ENCODE results near the gene ALPK3.

The ALPK3 gene

GRCh38 chr15:84888639-84889038, 71.5 kb downstream of the ALPK3 start:
- no peaks in the 10 kb centered on the region for H3K9me3 ChIP-seq (ENCODE audit: control insufficient read depth, insufficient read depth, low read depth, low read length)
- 0 out of 2 replicates have a peak, but pooled peaks cover 2% of the 10 kb centered on the region for H3K4me1 ChIP-seq (ENCODE audit: control insufficient read depth, insufficient read depth, low read length)
- no peaks in the 10 kb centered on the region for H3K36me3 ChIP-seq (ENCODE audit: control insufficient read depth, insufficient read depth, low read length)
- H3K4me3 ChIP-seq (ENCODE audit: low read depth, low read length) = no peak overlapping the region
- H3K27ac ChIP-seq (ENCODE audit: low read depth, low read length) = no peak overlapping the region
- no peak overlapping the region for H3K9ac ChIP-seq (ENCODE audit: low read length)
- no peaks in the 10 kb centered on the region for H3K27me3 ChIP-seq (ENCODE audit: control insufficient read depth, insufficient read depth, low read length)

DNA sequence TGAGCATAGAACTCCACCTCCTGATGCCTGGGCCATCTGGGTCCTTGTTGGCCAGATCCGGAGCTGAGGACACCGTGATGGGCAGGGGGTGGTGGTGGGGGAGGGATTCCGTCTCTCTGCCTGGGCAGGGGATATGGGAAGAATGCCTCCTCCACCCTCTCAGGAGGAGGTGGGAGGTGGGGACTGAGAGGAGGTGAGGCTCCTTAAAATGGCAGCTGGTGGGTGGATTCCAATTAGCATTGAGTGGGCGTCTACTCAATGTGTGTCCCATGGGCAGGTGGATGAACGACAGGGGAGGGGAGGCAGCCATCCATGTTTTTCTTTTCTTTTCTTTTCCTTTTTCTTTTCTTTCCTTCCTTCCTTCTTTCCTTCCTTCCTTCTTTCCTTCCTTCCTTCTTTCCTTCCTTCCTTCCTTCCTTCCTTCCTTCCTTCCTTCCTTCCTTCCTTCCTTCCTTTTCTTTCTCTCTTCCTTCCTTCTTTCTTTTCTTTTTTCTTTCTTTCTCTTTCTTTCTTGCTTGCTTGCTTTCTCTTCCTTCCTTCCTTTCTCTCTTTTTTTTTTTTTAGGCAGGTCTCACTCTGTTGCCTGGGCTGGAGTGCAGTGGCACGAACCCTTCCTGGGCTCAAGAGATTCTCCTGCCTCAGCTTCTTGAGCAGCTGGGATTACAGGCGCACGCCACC, 72.3 kb downstream of the ALPK3 start:
- Histone ChIP-seq H3K9ac (ENCODE audit: low read length) (no peak overlapping the region), H3K4me1 (ENCODE audit: control insufficient read depth, insufficient read depth, low read length) (0 out of 2 replicates have a peak, but pooled peaks cover 2% of the 10 kb centered on the region), H3K36me3 (ENCODE audit: control insufficient read depth, insufficient read depth, low read length) (no peaks in the 10 kb centered on the region), H3K9me3 (ENCODE audit: control insufficient read depth, insufficient read depth, low read depth, low read length) (no peaks in the 10 kb centered on the region), H3K27ac (ENCODE audit: low read depth, low read length) (no peak overlapping the region), H3K27me3 (ENCODE audit: control insufficient read depth, insufficient read depth, low read length) (no peaks in the 10 kb centered on the region), H3K4me3 (ENCODE audit: low read depth, low read length) (no peak overlapping the region)

GRCh38 chr15:84889991-84890669, 73.0 kb downstream of the ALPK3 start:
- Histone ChIP-seq H3K27me3 (ENCODE audit: control insufficient read depth, insufficient read depth, low read length) (no peaks in the 10 kb centered on the region), H3K27ac (ENCODE audit: low read depth, low read length) (no peak overlapping the region), H3K9ac (ENCODE audit: low read length) (no peak overlapping the region), H3K4me3 (ENCODE audit: low read depth, low read length) (no peak overlapping the region), H3K9me3 (ENCODE audit: control insufficient read depth, insufficient read depth, low read depth, low read length) (no peaks in the 10 kb centered on the region), H3K36me3 (ENCODE audit: control insufficient read depth, insufficient read depth, low read length) (no peaks in the 10 kb centered on the region), H3K4me1 (ENCODE audit: control insufficient read depth, insufficient read depth, low read length) (peaks cover 8% of the 10 kb centered on the region)

GRCh38 chr15:84890670-84891162, 73.6 kb downstream of the ALPK3 start:
- Histone ChIP-seq H3K4me1 (ENCODE audit: control insufficient read depth, insufficient read depth, low read length) (peaks cover 11% of the 10 kb centered on the region), H3K4me3 (ENCODE audit: low read depth, low read length) (no peak overlapping the region), H3K9me3 (ENCODE audit: control insufficient read depth, insufficient read depth, low read depth, low read length) (no peaks in the 10 kb centered on the region), H3K27me3 (ENCODE audit: control insufficient read depth, insufficient read depth, low read length) (no peaks in the 10 kb centered on the region), H3K36me3 (ENCODE audit: control insufficient read depth, insufficient read depth, low read length) (no peaks in the 10 kb centered on the region), H3K27ac (ENCODE audit: low read depth, low read length) (no peak overlapping the region), H3K9ac (ENCODE audit: low read length) (no peak overlapping the region)

DNA sequence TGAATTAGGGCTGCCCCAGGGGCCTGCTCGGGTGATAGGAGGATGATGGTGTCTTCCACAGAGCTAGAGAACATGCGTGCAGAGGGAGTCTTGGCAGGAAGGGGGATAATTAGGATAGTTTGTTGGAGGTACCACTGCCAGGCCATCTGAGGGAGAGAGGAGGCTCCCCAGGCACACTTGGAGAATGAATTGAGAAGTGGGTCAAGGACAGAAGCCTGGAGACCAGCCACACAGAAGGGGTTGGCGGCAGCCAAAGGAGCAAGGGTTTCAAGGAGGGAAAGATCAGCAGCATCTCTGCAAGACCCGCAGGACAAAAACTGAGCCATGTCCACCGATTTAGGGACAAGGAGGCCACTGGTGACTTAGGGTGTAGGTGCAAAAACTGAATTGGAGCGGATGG, 74.2 kb downstream of the ALPK3 start:
- Histone ChIP-seq H3K4me1 (ENCODE audit: control insufficient read depth, insufficient read depth, low read length) (peaks cover 11% of the 10 kb centered on the region), H3K9me3 (ENCODE audit: control insufficient read depth, insufficient read depth, low read depth, low read length) (no peaks in the 10 kb centered on the region), H3K27me3 (ENCODE audit: control insufficient read depth, insufficient read depth, low read length) (no peaks in the 10 kb centered on the region), H3K9ac (ENCODE audit: low read length) (no peak overlapping the region), H3K36me3 (ENCODE audit: control insufficient read depth, insufficient read depth, low read length) (no peaks in the 10 kb centered on the region), H3K27ac (ENCODE audit: low read depth, low read length) (no peak overlapping the region), H3K4me3 (ENCODE audit: low read depth, low read length) (no peak overlapping the region)

- Histone ChIP-seq H3K4me1 (ENCODE audit: control insufficient read depth, insufficient read depth, low read length) (peaks cover 11% of the 10 kb centered on the region), H3K27me3 (ENCODE audit: control insufficient read depth, insufficient read depth, low read length) (no peaks in the 10 kb centered on the region), H3K27ac (ENCODE audit: low read depth, low read length) (no peak overlapping the region), H3K9ac (ENCODE audit: low read length) (no peak overlapping the region), H3K9me3 (ENCODE audit: control insufficient read depth, insufficient read depth, low read depth, low read length) (no peaks in the 10 kb centered on the region), H3K4me3 (ENCODE audit: low read depth, low read length) (no peak overlapping the region), H3K36me3 (ENCODE audit: control insufficient read depth, insufficient read depth, low read length) (no peaks in the 10 kb centered on the region)
Observed at GRCh38 chr15:84892786-84893307, 75.7 kb downstream of the ALPK3 start.

DNA sequence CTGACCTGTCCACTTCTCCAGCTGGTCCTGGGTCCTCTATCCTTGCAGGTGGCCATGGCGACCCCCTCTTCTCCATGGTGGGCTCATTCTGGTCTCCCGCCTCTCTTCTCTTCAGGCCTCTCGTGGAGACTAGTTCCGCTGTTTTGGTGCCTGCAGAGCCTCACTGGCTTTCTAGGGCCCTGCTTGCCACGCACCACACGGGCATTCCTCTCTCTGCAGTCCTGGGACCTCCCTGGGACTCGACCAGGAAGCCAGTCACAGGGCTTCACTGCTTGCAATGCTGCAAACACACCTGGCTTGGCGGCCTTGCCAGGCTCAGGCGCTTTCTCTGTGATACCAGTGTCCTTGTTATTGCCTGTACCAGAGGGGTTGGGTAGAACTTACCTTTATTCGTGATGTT, 76.5 kb downstream of the ALPK3 start:
- H3K27me3 ChIP-seq (ENCODE audit: control insufficient read depth, insufficient read depth, low read length) = no peaks in the 10 kb centered on the region
- H3K4me3 ChIP-seq (ENCODE audit: low read depth, low read length) = no peak overlapping the region
- H3K9me3 ChIP-seq (ENCODE audit: control insufficient read depth, insufficient read depth, low read depth, low read length) = no peaks in the 10 kb centered on the region
- H3K4me1 ChIP-seq (ENCODE audit: control insufficient read depth, insufficient read depth, low read length) = peaks cover 11% of the 10 kb centered on the region
- H3K9ac ChIP-seq (ENCODE audit: low read length) = no peak overlapping the region
- no peaks in the 10 kb centered on the region for H3K36me3 ChIP-seq (ENCODE audit: control insufficient read depth, insufficient read depth, low read length)
- H3K27ac ChIP-seq (ENCODE audit: low read depth, low read length) = no peak overlapping the region

- Histone ChIP-seq H3K9ac (ENCODE audit: low read length) (no peak overlapping the region), H3K27me3 (ENCODE audit: control insufficient read depth, insufficient read depth, low read length) (no peaks in the 10 kb centered on the region), H3K9me3 (ENCODE audit: control insufficient read depth, insufficient read depth, low read depth, low read length) (no peaks in the 10 kb centered on the region), H3K27ac (ENCODE audit: low read depth, low read length) (no peak overlapping the region), H3K4me1 (ENCODE audit: control insufficient read depth, insufficient read depth, low read length) (peaks cover 11% of the 10 kb centered on the region), H3K36me3 (ENCODE audit: control insufficient read depth, insufficient read depth, low read length) (no peaks in the 10 kb centered on the region), H3K4me3 (ENCODE audit: low read depth, low read length) (no peak overlapping the region)
Observed at GRCh38 chr15:84894736-84895425, 77.7 kb downstream of the ALPK3 start.

DNA sequence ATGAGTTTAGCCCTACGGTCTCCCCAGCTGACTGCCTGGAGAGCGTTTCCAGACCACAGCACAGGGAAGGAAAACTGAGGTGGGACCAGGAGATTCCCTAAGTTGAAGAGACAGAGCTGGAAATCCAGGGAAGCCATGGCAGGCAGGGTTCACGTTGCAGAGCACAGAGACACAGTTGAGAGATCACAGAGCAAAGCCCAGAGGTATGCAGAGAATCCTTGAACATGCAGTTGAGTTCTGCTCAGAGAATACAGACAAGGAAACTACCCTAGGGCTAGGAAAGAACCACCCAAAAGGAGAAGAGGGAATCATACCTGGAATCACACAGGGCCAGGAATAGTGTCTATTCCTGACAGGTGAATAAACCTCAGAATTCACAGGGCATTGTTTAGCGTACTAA, 81.6 kb downstream of the ALPK3 start:
- no peaks in the 10 kb centered on the region for H3K9me3 ChIP-seq (ENCODE audit: control insufficient read depth, insufficient read depth, low read depth, low read length)
- no peaks in the 10 kb centered on the region for H3K27me3 ChIP-seq (ENCODE audit: control insufficient read depth, insufficient read depth, low read length)
- no peak overlapping the region for H3K27ac ChIP-seq (ENCODE audit: low read depth, low read length)
- H3K36me3 ChIP-seq (ENCODE audit: control insufficient read depth, insufficient read depth, low read length) = no peaks in the 10 kb centered on the region
- H3K4me1 ChIP-seq (ENCODE audit: control insufficient read depth, insufficient read depth, low read length) = peaks cover 8% of the 10 kb centered on the region
- no peak overlapping the region for H3K4me3 ChIP-seq (ENCODE audit: low read depth, low read length)
- no peak overlapping the region for H3K9ac ChIP-seq (ENCODE audit: low read length)

- Histone ChIP-seq H3K27me3 (ENCODE audit: control insufficient read depth, insufficient read depth, low read length) (no peaks in the 10 kb centered on the region), H3K36me3 (ENCODE audit: control insufficient read depth, insufficient read depth, low read length) (no peaks in the 10 kb centered on the region), H3K4me1 (ENCODE audit: control insufficient read depth, insufficient read depth, low read length) (peaks cover 7% of the 10 kb centered on the region), H3K4me3 (ENCODE audit: low read depth, low read length) (no peak overlapping the region), H3K9ac (ENCODE audit: low read length) (no peak overlapping the region), H3K27ac (ENCODE audit: low read depth, low read length) (no peak overlapping the region), H3K9me3 (ENCODE audit: control insufficient read depth, insufficient read depth, low read depth, low read length) (no peaks in the 10 kb centered on the region)
Observed at GRCh38 chr15:84899750-84900149, 82.6 kb downstream of the ALPK3 start.

- Histone ChIP-seq H3K4me3 (ENCODE audit: low read depth, low read length) (no peak overlapping the region), H3K9ac (ENCODE audit: low read length) (no peak overlapping the region), H3K27ac (ENCODE audit: low read depth, low read length) (no peak overlapping the region), H3K9me3 (ENCODE audit: control insufficient read depth, insufficient read depth, low read depth, low read length) (no peaks in the 10 kb centered on the region), H3K27me3 (ENCODE audit: control insufficient read depth, insufficient read depth, low read length) (no peaks in the 10 kb centered on the region), H3K36me3 (ENCODE audit: control insufficient read depth, insufficient read depth, low read length) (no peaks in the 10 kb centered on the region), H3K4me1 (ENCODE audit: control insufficient read depth, insufficient read depth, low read length) (no peaks in the 10 kb centered on the region)
Observed at GRCh38 chr15:84901540-84901939, 84.4 kb downstream of the ALPK3 start.

Measured in HUES6 (cell line).